GM15510 (cell line): ENCODE measurements around the gene MTG2.

ENCODE experiments used
- POLR2A ChIP-seq: IDR thresholded peaks from 3 replicates; pipeline ENCODE4 v1.6.1; 2011; ENCODE audit warnings: borderline replicate concordance; ENCODE audit not compliant: insufficient read length; ENCODE audit errors: extremely low read depth

The MTG2 gene

GRCh38 chr20:62142252-62143080, 40.4 kb upstream of the MTG2 start:
- TF ChIP-seq POLR2A, result no peak

GRCh38 chr20:62143081-62143956, 39.5 kb upstream of the MTG2 start, which contains the start of the genes PSMA7 and SS18L1:
TSS of gene PSMA7 (minus strand) at chr20:62143394. CDS start at chr20:62143303, 91 bp downstream.
TSS of gene SS18L1 (plus strand) at chr20:62143769. CDS start at chr20:62143821, 52 bp downstream.
- TF ChIP-seq POLR2A, result peak; percentile 90

- TF ChIP-seq POLR2A, result no peak
Observed at GRCh38 chr20:62143957-62144825, 38.6 kb upstream of the MTG2 start.

GRCh38 chr20:62145688-62146018, 37.2 kb upstream of the MTG2 start:
- TF ChIP-seq POLR2A, result no peak

- no peak for TF ChIP-seq POLR2A
Observed at GRCh38 chr20:62146019-62146755, 36.6 kb upstream of the MTG2 start.

GRCh38 chr20:62147125-62147524, 35.7 kb upstream of the MTG2 start:
- no peak for TF ChIP-seq POLR2A

GRCh38 chr20:62147528-62147927, 35.3 kb upstream of the MTG2 start:
- no peak for TF ChIP-seq POLR2A

GRCh38 chr20:62148908-62149314, 33.9 kb upstream of the MTG2 start:
- TF ChIP-seq POLR2A, result no peak

- no peak for TF ChIP-seq POLR2A
Observed at GRCh38 chr20:62149532-62150309, 33.1 kb upstream of the MTG2 start.

- TF ChIP-seq POLR2A, result no peak
Observed at GRCh38 chr20:62150310-62150575, 32.6 kb upstream of the MTG2 start.

- TF ChIP-seq POLR2A, result no peak
Observed at GRCh38 chr20:62151225-62151624, 31.6 kb upstream of the MTG2 start.

GRCh38 chr20:62151835-62152364, 30.9 kb upstream of the MTG2 start:
- no peak for TF ChIP-seq POLR2A
